GM21737 (cell line): ENCODE results near the gene PCNX2.
"Not testable (repeated sequence)": the region's sequence is repeated elsewhere in the genome, so short reads cannot be mapped to it uniquely, and the experiment has no call there.

ENCODE experiments used
- ATAC-seq: cut with Tn5 transposase; IDR thresholded peaks from one replicate; pipeline ENCODE4 v1.9.1; 2021; ENCODE audit warnings: mild to moderate bottlenecking, moderate library complexity; ENCODE audit not compliant: unreplicated experiment

The PCNX2 gene

GRCh38 chr1:233019778-233020325 lies 275.7 kb downstream of the PCNX2 start:
- ATAC-seq = no peak

GRCh38 chr1:233019083-233019482 lies 276.4 kb downstream of the PCNX2 start:
- no peak for ATAC-seq

GRCh38 chr1:233016798-233017197 lies 278.7 kb downstream of the PCNX2 start:
- no peak for ATAC-seq

- no peak for ATAC-seq
Measured at GRCh38 chr1:233015965-233016364, 279.6 kb downstream of the PCNX2 start.

- no peak for ATAC-seq
Measured at GRCh38 chr1:233012021-233012420, 283.5 kb downstream of the PCNX2 start.

- no peak for ATAC-seq
Measured at GRCh38 chr1:233010146-233010545, 285.4 kb downstream of the PCNX2 start.

- no peak for ATAC-seq
Measured at GRCh38 chr1:233006541-233006973, 289.0 kb downstream of the PCNX2 start.

- no peak for ATAC-seq
Measured at GRCh38 chr1:233006108-233006507, 289.4 kb downstream of the PCNX2 start.

- ATAC-seq = no peak
Measured at GRCh38 chr1:233005703-233006102, 289.8 kb downstream of the PCNX2 start.

- no peak for ATAC-seq
Measured at GRCh38 chr1:233005156-233005555, 290.4 kb downstream of the PCNX2 start.

- no peak for ATAC-seq
Measured at GRCh38 chr1:233004451-233004850, 291.1 kb downstream of the PCNX2 start.

- ATAC-seq = not testable (repeated sequence)
Measured at GRCh38 chr1:233003638-233004037, 291.9 kb downstream of the PCNX2 start.

- ATAC-seq = no peak
Measured at GRCh38 chr1:232999956-233000625, 295.4 kb downstream of the PCNX2 start.

- ATAC-seq = no peak
Measured at GRCh38 chr1:232998646-232999045, 296.9 kb downstream of the PCNX2 start.

- ATAC-seq = no peak
Measured at GRCh38 chr1:232998138-232998537, 297.4 kb downstream of the PCNX2 start.

GRCh38 chr1:232996143-232996542 lies 299.4 kb downstream of the PCNX2 start:
- no peak for ATAC-seq

- no peak for ATAC-seq
Measured at GRCh38 chr1:232995189-232995588, 300.3 kb downstream of the PCNX2 start.

- ATAC-seq = no peak
Measured at GRCh38 chr1:232993555-232993954, 302.0 kb downstream of the PCNX2 start.

- ATAC-seq = no peak
Measured at GRCh38 chr1:232992227-232992626, 303.3 kb downstream of the PCNX2 start.

- no peak for ATAC-seq
Measured at GRCh38 chr1:232991238-232991637, 304.3 kb downstream of the PCNX2 start.

- no peak for ATAC-seq
Measured at GRCh38 chr1:232990176-232991128, 305.1 kb downstream of the PCNX2 start.

GRCh38 chr1:232988572-232989040 lies 306.9 kb downstream of the PCNX2 start:
- no peak for ATAC-seq
